OCI-LY3 (cell line): Measurements from ENCODE around the gene C16orf82.

Source experiments
- H2AFZ ChIP-seq: fragments of 200-600, 300-600 bp; shearing (Covaris generic); 2 replicates; pipeline ENCODE4 v1.6.0; 2014; ENCODE audit warnings: antibody characterized with exemption, low read depth, low read length
- H3K27ac ChIP-seq: fragments of 200-600, 300-600 bp; sonication (generic); 2 replicates; pipeline ENCODE4 v1.5.1; 2014; ENCODE audit warnings: mild to moderate bottlenecking, low read length, moderate library complexity, mixed read lengths
- H3K27me3 ChIP-seq: fragments of 200-600, 300-600 bp; sonication (generic); 2 replicates; pipeline ENCODE4 v1.6.1; 2014; ENCODE audit warnings: low read depth, low read length, mixed read lengths
- H3K36me3 ChIP-seq: fragments of 200-600, 300-600 bp; sonication (generic); replicated peaks from 2 replicates; pipeline ENCODE3; 2014; ENCODE audit warnings: low read depth, low read length, mixed read lengths
- H3K4me1 ChIP-seq: fragments of 300-600, 200-600 bp; sonication (generic); 2 replicates; pipeline ENCODE4 v1.6.1; 2014; ENCODE audit warnings: low read length, mixed read lengths
- H3K4me2 ChIP-seq: fragments of 200-600, 300-600 bp; sonication (generic); 2 replicates; pipeline ENCODE4 v1.6.1; 2014; ENCODE audit warnings: low read length, mixed read lengths
- H3K4me3 ChIP-seq: fragments of 300-600, 200-600 bp; sonication (generic); 2 replicates; pipeline ENCODE4 v1.5.1; 2014; ENCODE audit warnings: antibody characterized with exemption, mild to moderate bottlenecking, low read length, moderate library complexity
- H3K79me2 ChIP-seq: fragments of 300-600, 200-600 bp; shearing (Covaris generic); 2 replicates; pipeline ENCODE4 v1.6.1; 2014; ENCODE audit warnings: mild to moderate bottlenecking, low read length, mixed read lengths
- H3K9ac ChIP-seq: fragments of 300-600, 200-600 bp; shearing (Covaris generic); 2 replicates; pipeline ENCODE4 v1.6.0; 2014; ENCODE audit warnings: mild to moderate bottlenecking, low read length, moderate library complexity
- H3K9me3 ChIP-seq: fragments of 200-600, 300-600 bp; shearing (Covaris generic); 2 replicates; pipeline ENCODE4 v1.6.1; 2014; ENCODE audit warnings: low read length, mixed read lengths; ENCODE audit not compliant: insufficient read depth
- H4K20me1 ChIP-seq: fragments of 200-600, 300-600 bp; sonication (generic); 2 replicates; pipeline ENCODE4 v1.6.1; 2016; ENCODE audit warnings: low read length, mixed read lengths; ENCODE audit not compliant: insufficient read depth
- CTCF ChIP-seq: fragments of 200-600, 300-600 bp; sonication (generic); IDR thresholded peaks from 2 replicates; pipeline ENCODE4 v1.5.1; 2014; ENCODE audit warnings: antibody characterized with exemption, low read length, low read depth
- EZH2phosphoT487 ChIP-seq: fragments of 200-600 bp; shearing (Covaris generic); IDR thresholded peaks from 2 replicates; pipeline ENCODE4 v1.6.1; 2018; ENCODE audit warnings: antibody characterized with exemption, mixed run types, low read depth

The C16orf82 gene

DNA sequence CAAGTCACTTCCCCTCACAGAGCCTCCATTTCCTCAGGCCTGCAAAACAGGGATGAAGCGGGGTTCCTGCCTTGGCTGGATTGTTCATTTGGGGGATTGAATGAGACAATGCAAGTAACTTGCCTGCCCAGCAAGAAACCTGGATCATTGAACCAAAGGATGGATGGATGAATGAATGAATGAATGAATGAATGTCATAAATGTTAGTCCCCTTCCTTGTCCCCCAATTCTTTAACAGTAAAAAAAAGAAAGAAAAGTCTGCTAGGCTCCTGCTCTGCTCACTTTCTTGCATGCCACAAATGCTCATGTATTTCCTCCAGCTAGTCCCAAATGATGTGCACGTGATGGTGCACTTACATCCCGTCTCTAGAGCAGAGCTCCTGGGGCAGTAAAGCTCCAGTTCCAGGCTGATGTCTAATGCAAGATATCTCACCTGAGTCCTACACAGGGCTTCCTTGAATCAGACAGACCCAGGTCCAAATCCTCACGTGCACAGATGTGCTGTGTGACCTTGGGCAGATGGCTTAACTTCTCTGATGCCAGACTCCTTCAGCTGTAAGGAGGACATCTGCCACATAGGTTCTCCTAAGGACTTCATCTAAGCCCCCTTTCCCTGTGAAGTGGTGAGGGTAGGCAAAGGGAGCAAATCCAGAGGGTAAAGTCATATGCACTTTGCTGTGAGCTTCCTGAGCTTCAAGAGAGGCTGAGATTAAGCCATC is 45.5 kb downstream of the C16orf82 start:
- Histone ChIP-seq H3K9ac (no peak overlapping the region), H4K20me1 (no peaks in the 10 kb centered on the region), H3K4me2 (no peak overlapping the region), H3K4me1 (no peaks in the 10 kb centered on the region), H3K4me3 (no peak overlapping the region), H3K79me2 (no peaks in the 10 kb centered on the region), H3K36me3 (no peaks in the 10 kb centered on the region), H2AFZ (no peak overlapping the region), H3K9me3 (no peaks in the 10 kb centered on the region), H3K27ac (no peak overlapping the region), H3K27me3 (peaks cover 16% of the 10 kb centered on the region)
- TF ChIP-seq CTCF: no peak
- TF ChIP-seq EZH2phosphoT487: no peak

DNA sequence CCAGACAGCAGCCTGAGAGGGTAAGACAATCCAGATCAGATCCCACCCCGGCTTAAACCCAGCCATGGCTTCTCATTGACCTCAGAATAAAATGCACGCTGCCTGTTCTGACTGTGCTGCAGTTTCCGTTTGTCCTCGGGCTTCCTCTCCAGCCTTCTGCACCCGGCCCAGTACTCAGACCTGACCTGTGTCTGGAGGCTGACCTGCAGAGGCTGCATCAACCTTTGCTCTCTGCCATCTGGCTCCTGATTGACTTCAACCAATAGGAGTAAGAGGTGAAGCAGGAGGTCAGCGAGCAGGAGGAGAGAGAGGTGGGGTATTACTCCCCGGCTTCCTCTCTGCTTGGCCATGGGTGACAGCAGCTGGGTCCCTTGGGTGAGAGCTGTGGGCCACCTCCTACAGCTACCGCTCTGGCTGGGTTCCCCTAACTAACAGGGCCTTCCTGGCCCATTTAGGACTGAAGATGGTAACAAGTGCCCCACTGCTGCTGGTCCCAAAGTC is 46.7 kb downstream of the C16orf82 start:
- Histone ChIP-seq H3K4me1 (no peaks in the 10 kb centered on the region), H3K4me3 (no peak overlapping the region), H2AFZ (no peak overlapping the region), H3K9me3 (no peaks in the 10 kb centered on the region), H4K20me1 (no peaks in the 10 kb centered on the region), H3K27me3 (peaks cover 16% of the 10 kb centered on the region), H3K36me3 (no peaks in the 10 kb centered on the region), H3K4me2 (no peak overlapping the region), H3K27ac (no peak overlapping the region), H3K9ac (no peak overlapping the region), H3K79me2 (no peaks in the 10 kb centered on the region)
- no peak for TF ChIP-seq EZH2phosphoT487
- TF ChIP-seq CTCF: no peak

- no peak for TF ChIP-seq EZH2phosphoT487
- TF ChIP-seq CTCF: no peak
- H3K4me2 ChIP-seq: no peak overlapping the region
- no peaks in the 10 kb centered on the region for H3K4me1 ChIP-seq
Measured at GRCh38 chr16:27114006-27114405, 47.3 kb downstream of the C16orf82 start.

DNA sequence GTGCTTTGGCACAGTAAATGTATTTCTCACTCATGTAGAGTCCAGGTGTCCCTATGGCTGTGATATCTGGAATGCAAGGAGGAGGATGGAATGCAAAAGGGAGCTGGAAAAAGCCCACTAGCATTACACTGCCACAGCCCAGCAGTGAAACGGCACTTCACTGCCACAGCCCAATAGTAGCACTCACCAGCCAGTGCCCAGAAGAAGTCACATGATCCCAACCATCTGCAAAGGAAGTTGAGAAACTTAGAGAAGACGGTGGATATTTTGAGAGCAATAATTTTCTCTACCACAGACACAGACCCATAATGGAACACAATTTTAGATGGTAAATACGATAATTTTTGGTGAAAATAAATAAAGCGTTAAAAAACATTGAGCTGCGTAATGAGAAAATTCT is 51.8 kb downstream of the C16orf82 start:
- TF ChIP-seq CTCF (no peak), EZH2phosphoT487 (no peak)
- Histone ChIP-seq H3K36me3 (no peaks in the 10 kb centered on the region), H3K4me1 (no peaks in the 10 kb centered on the region), H2AFZ (no peak overlapping the region), H3K27me3 (0 out of 2 replicates have a peak, but pooled peaks cover 2% of the 10 kb centered on the region), H3K79me2 (no peaks in the 10 kb centered on the region), H3K4me2 (no peak overlapping the region), H3K27ac (no peak overlapping the region), H3K9me3 (peaks cover 6% of the 10 kb centered on the region; the same call in 1 of the 2 replicates), H4K20me1 (no peaks in the 10 kb centered on the region), H3K9ac (no peak overlapping the region), H3K4me3 (no peak overlapping the region)

More at GRCh38 chr16:27114006-27114405, 47.3 kb downstream of the C16orf82 start:
- no peaks in the 10 kb centered on the region for H3K79me2 ChIP-seq
- H3K9me3 ChIP-seq: no peaks in the 10 kb centered on the region
- H4K20me1 ChIP-seq: no peaks in the 10 kb centered on the region
- no peak overlapping the region for H3K4me3 ChIP-seq
- H3K27me3 ChIP-seq: peaks cover 16% of the 10 kb centered on the region
- no peak overlapping the region for H2AFZ ChIP-seq
- no peaks in the 10 kb centered on the region for H3K36me3 ChIP-seq
- H3K27ac ChIP-seq: no peak overlapping the region
- no peak overlapping the region for H3K9ac ChIP-seq
